Measurements from ENCODE around the gene FAM117A.

The FAM117A gene, protein sequence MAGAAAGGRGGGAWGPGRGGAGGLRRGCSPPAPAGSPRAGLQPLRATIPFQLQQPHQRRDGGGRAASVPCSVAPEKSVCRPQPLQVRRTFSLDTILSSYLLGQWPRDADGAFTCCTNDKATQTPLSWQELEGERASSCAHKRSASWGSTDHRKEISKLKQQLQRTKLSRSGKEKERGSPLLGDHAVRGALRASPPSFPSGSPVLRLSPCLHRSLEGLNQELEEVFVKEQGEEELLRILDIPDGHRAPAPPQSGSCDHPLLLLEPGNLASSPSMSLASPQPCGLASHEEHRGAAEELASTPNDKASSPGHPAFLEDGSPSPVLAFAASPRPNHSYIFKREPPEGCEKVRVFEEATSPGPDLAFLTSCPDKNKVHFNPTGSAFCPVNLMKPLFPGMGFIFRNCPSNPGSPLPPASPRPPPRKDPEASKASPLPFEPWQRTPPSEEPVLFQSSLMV

DNA sequence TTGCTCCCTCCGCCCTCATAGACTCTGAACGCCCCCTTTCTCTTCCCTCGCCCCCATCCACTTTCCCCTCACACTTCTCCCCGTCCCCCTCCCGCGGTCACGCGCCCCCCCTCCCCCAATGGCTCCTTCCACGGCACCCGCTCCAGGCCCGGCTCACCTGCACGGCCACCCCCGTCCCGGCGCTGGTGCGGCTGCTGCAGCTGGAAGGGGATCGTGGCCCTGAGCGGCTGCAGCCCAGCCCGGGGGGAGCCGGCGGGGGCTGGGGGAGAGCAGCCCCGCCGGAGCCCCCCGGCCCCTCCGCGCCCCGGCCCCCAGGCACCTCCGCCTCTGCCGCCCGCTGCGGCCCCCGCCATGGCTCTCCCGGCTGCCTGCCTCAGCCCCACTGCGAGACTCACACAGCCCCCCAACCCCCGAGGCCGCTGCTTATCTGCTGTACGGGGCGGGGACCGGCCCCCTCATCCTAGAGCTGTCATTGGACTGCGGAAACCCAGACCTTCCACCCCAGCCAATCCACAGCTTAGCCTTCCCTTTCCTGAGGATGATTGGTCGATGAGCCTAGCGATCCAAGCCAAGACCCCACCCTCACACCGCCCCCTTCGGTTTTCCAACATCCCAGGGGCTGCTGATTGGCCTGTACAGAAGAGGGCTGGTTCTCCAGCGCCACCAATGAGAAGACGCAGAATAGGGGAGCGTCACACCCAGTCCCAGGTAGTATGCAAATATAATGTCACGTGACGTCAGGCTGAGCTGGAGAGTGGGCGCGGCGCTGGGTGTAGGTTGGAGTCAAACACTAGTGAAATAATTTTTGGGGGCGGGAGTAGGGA, at the start of gene FAM117A:
TSS of gene FAM117A (minus strand) at position 397 of the 824 bp plus-strand sequence. CDS start at position 353, 44 bp downstream.
- DNase-seq: peak; percentile 100

DNA sequence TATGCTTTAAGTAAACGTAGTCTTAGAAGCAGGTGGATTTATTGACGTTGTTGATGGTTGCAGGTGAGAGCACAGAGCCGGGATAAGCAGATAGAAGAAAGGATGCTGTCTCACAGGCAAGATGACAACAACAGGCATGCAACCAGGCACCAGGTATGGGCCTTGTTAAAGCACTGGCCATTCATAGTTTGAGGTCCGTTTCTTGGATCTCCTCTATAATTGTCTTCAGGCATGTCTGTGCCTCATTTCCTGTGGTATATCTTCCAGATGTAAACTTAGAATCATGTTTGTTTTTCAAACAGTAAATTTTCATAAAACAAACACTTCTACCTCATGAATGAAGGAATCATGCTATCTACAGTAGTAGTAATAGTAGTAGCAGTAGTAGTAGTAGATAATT, 45.1 kb upstream of the FAM117A start:
- no peak for DNase-seq

- DNase-seq: no peak
Measured at GRCh38 chr17:49798738-49799137, 34.8 kb upstream of the FAM117A start.

- no peak for DNase-seq
Measured at GRCh38 chr17:49798182-49798581, 34.3 kb upstream of the FAM117A start.

DNA sequence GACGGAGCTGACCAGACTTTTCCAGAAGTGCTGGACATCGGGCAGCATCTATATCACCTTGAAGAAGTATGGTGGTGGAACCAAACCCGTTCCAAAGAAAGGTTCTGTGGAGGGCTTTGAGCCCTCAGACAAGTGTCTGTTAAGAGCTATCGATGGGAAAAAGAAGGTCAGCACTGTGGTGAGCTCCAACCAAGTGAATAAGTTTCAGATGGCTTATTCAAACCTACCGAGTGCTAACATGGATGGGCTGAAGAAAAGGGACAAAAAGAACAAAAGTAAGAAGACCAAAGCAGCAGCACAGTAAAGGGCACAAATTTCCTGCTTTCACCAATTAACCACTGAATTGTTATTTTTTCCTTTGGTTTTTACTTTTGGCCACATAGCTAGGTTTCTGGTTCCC, 31.4 kb upstream of the FAM117A start:
- no peak for DNase-seq

- DNase-seq: no peak
Measured at GRCh38 chr17:49793309-49793708, 29.4 kb upstream of the FAM117A start.

GRCh38 chr17:49789243-49789578, 25.3 kb upstream of the FAM117A start:
- DNase-seq: no peak

- DNase-seq: peak; percentile 100
Measured at GRCh38 chr17:49788478-49789242, 24.7 kb upstream of the FAM117A start, which contains the start of gene KAT7. KAT7 (plus strand) TSS chr17:49788681; CDS start chr17:49788835, 154 bp downstream.

- DNase-seq: no peak
Measured at GRCh38 chr17:49787884-49788477, 24.1 kb upstream of the FAM117A start.

DNA sequence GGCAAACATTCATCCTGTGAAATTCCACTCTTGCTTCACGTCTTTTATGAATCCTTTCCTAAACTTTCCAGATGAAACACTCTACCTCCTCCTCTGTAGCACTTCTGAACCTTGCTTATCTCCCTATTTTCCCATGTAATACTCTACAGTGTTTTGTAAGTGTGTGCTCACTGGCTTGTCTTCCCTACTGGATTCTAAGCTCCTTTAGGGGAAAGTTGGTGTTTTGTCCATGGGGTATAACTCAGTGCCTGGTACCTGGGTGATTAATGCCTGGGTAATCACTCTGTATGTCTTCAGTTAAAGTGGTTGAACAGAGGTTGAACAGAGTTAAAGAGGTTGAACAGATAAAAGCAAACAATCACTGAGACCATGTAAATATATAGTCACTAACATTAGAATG, 20.7 kb upstream of the FAM117A start:
- DNase-seq: no peak

DNA sequence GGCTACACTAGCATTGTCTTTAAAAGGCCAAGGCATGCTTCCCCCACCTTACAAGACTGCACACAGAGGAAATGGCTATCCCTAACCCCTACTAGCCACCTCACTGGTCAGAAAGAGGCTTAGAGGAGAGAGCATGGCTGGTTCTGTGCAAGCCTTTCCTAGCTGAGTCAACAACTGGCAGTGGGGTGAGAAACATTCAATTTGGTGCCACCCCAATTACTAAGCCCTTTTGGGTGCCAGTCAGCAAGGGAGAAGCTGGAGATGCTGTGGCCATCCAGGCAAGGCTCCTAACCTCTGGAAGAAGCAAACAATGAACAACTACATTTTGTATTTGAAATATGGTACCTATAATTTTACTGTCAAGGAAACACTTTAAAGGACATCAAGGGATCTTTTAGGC, 19.9 kb upstream of the FAM117A start:
- DNase-seq: no peak

- peak; percentile 26 for DNase-seq
Measured at GRCh38 chr17:49783071-49783715, 19.3 kb upstream of the FAM117A start.

GRCh38 chr17:49779739-49780231, 15.9 kb upstream of the FAM117A start:
- DNase-seq: no peak

GRCh38 chr17:49779156-49779738, 15.3 kb upstream of the FAM117A start:
- DNase-seq: no peak

DNA sequence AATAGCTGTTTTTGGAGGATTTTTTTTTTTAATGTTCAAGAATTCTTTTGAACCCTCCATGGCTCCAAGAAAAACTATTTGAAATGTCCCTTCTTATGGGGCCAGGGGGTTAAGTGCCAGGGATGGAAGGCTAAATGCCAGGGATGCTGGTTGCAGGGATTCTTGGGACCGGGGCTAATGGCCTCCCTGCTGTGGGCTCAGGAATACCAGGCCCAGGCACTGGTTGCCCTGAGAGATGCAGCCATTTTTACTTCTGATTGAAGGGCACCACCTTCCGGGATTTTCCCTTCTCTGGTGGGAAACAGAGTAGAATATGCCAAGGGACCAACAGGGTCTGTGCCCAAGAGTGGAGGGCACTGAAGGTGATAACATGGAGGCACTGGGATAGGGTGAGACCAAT, 13.6 kb upstream of the FAM117A start:
- DNase-seq: no peak

DNA sequence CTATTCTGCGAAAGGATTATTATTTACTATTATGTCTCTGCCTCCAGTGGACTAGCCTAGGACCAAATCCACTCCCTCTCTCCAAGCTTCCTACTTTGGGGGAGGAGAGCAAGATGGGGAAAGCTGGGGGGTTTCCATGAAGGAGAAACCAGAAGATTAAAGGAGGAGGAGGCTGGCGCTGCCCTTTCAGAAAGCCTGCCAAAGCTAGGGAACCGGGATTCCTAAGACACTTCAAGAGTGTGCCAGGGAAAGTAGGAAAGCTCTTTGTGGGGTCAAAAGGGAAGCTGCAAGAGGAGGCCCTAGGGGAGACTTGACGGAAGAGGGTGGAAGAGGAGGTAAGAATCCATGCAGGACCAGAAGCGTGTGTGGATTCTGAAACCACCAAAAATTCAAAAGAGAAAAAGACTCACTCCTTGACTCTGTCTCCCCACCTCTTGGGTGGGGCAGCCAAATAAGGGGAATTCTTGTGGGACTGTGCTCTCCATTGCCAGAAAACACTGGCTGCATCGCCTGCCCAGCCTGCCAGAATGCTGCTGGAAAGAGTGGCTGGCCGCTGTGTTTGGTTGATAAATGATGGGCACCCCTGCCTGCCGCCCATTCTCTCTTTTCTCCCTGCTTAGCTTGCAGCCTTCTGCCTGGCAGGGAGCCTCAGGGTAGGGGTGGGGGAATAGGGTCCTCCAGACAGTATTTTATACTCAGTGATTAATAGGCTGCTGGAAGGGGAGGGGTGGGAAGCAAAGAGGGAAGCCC, 12.8 kb upstream of the FAM117A start:
- DNase-seq: no peak

DNA sequence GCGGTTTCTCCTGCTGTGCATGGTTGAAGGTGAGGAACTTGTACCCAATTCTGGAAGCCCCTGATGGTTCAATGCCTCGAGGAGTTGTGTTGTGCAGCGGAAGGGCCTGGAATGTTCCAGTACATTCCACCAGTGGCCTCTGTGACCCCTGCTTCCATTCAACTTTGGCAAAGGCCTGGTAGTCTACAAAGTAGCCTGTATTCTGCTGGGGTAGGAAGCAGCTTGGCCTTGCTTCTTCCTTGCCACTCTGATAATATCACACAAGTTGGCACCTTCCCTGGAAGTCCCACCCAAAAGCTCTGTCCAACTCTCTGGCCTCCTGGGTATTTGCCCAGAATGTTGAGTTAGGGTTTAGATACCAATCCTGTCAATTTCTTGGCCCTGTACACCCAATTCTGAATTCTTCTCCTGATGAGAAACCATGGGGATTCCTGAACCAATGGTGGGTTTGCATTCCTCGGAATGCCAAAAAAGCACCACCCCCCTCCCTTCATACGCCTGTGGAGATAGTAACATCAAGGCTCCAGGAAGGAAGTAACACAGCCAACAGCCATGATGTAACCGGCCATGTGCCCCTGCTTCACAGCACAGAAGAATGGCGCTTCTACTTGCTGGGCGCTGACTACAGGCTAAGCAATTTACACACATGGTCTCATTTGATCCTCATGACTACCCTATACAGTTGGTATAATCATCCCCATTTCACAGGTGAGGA, 11.8 kb upstream of the FAM117A start:
- DNase-seq: peak; percentile 74

DNA sequence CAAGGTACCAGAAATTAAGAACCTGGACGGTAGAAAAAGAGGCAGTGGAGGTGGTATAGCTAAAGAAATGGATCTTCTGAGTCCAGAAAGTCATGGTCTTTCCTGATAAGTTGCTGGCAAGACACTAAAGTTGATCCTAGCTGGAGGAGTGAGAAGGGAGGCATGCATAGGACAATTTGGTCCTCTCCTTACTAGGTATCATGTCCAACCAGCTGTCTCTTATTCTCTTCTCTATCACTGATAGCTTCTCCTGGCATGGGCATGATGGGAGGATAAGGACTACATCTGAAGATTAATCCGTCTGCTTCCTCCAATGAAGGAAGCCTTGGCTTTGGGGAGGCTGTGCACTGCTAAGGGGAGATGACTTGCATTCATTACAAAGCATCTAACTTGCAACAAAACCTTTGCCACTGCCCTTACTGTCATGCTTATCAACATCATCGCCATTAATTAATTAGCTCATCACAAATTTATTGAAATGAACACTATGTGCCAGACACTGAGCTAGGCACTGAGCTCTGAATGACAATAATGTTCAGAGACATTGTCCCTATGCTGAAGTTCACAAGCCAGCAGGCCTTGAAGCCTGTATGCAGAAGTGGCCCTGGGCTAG, 3.1 kb upstream of the FAM117A start:
- no peak for DNase-seq

GRCh38 chr17:49764559-49765180, 739 bp upstream of the FAM117A start:
- no peak for DNase-seq
